Ramos (cell line): ENCODE measurements around the gene PLXNA4.

ENCODE experiments used
- in situ Hi-C: fragments of 300-500 bp; cut with MboI; formaldehyde crosslinking; loops from one replicate; pipeline ENCODE4 v1.14.3; 2022; ENCODE audit warnings: low sequenced_read_pairs; ENCODE audit not compliant: unreplicated experiment

The PLXNA4 gene

DNA sequence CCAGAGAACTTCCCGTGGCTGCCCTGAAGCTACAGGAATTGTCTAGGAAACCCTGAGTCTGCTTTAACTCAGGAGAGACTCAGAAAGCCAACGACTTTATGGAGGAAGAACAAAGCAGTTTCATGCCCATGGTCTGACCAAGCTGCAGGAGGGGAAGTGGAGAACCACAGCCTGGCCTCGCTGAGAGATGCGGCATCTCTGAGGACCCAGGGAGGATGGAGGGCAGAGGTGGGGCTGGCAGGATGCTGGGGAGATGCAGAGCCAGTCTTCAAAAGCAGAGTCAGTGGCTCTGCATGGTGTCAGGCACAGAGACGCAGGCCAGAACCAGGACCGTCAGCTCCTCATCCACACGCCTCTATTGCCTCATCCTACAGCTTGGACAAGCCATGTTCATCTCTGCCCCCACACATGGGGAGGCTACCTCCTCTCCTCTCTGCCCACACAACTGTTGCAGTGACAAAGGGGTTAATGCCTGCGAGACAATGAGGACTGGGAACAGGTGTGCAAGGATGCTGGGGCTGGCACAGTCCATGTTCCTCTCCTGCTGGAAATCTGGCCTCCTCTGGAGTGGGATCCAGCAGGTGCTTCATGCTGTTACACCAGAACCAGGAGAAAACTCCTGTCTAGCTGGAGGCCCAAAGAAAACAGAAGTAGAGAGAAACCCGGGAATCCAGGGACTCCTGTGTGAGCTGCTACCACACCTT lies 267.0 kb downstream of the PLXNA4 start:
- in situ Hi-C loops: loop anchor here (25.0 kb wide), 2 partner anchors 1703 to 1828 kb away; partner anchors contain the start of gene LRGUK

DNA sequence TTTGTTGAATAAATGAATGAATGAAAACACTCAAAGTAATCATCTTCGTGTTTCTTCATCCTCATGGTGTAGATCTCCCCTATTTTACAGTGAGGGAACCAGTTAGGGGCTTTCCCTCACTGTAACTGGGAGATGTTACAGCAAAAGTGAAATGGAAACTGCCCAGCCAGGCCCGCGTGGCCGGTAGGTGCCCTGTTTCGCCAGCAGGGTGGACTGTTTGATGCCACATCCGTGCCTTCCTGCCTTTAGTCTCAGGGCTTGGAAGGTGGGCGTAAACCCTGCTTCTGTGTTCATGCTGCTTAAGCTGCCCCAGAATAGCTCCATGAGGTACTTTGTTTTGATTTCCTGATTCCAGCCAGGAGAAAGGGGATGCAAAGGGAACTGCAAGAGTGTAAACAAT lies 268.8 kb downstream of the PLXNA4 start:
- in situ Hi-C loops: loop anchor here (25.0 kb wide), 2 partner anchors 1705 to 1830 kb away; partner anchors contain the start of gene LRGUK

DNA sequence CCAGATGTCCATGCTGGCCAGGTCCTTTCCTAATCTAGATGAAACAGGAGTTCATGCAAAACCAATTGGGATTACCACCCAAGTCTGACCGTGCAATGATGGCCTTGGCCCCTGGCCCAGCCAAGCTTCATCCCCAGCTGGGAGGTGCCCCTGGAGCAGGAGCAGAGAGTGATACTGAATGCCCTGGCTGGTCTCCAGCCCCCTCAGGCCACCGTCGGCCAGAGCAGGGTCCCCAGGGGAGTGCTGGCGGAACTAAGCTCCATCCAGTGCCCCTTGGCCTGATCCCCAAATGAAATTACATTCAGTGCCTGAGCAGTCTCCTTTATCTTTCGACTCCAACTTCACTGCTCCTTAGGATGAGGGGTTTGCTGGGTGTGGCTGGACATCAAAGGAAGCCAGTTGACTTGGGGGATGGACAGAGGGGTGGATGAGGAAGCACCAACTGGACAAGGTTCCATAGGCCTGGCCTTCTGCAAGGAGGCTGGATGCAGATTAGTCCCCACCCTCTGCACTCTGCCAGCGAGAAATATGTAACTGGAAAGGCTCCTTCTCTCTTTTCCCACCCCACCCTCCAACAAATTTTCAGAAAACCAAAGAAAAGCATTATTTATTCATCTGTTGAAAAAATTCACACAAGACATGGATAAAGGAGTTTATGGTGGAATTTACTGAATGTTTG lies 275.5 kb downstream of the PLXNA4 start:
- in situ Hi-C loops: loop anchor here (25.0 kb wide), 2 partner anchors 1712 to 1837 kb away; partner anchors contain the start of gene LRGUK

- in situ Hi-C loops: no loop called here
Measured at GRCh38 chr7:132298790-132299189, 277.5 kb downstream of the PLXNA4 start.

DNA sequence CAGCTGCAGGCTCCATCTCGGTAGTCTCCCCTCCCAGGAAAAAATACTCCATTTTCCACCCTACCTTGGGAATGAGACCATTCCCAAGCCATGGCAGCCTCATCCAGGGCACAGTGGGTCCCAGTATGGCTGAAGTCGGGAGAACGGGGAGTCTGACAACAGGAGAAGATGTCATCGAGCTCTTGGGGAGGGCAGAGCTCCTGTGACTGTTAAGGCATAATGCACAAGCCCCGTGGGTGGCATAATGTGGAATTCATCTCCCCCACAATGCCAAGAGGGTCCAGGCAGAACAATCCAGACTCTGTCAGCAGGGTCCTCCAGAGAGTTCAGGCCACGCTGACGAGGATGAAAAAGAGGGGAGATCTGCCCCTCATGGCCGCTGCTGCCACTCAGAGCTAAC lies 279.4 kb downstream of the PLXNA4 start:
- in situ Hi-C loops: no loop called here

GRCh38 chr7:132295175-132295574 lies 281.1 kb downstream of the PLXNA4 start:
- in situ Hi-C loops: no loop called here

DNA sequence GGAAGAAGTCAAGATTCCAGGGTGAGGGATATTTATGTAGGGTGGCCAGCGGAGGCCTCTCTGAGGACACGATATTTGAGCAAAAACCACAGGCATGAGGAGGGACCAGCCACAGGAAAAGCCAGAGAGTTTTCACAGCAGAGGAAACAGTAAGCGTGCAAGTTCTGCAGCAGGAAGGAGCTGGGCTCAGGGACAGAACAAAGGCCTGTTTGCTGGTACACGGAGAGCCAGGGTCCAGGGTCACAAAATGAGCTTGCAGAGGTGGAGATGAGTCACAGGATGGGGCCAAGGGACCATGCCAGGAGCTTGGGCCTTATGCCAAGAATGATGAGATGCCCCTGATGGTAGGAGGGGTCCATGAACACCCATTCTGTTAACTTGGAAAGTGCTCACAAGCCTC lies 283.5 kb downstream of the PLXNA4 start:
- in situ Hi-C loops: no loop called here

GRCh38 chr7:132291481-132291880 lies 284.8 kb downstream of the PLXNA4 start:
- in situ Hi-C loops: no loop called here

DNA sequence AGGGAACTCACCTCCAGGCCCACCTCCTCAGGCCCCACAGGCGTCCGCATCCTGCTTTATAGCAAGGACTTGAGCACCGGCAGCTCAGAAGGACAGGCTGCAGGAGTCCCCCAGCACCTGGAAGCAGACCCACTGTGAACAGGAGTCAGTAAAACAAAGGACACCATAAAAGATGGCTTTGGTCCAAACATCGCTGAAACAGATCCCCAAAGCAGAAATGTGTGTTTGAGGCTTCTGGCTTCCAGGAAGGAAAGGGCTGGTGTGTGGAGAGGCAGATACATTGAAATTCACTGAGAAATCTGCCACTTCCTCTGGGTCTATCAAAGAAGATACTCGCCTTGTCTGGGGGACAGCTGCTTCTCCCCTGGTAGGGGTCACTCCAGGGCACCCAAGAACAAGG lies 286.2 kb downstream of the PLXNA4 start:
- in situ Hi-C loops: no loop called here

GRCh38 chr7:132286836-132287235 lies 289.4 kb downstream of the PLXNA4 start:
- in situ Hi-C loops: no loop called here

- in situ Hi-C loops: no loop called here
Measured at GRCh38 chr7:132280335-132280734, 295.9 kb downstream of the PLXNA4 start.

GRCh38 chr7:132279718-132280117 lies 296.6 kb downstream of the PLXNA4 start:
- in situ Hi-C loops: no loop called here

- in situ Hi-C loops: no loop called here
Measured at GRCh38 chr7:132276976-132277725, 299.1 kb downstream of the PLXNA4 start.

DNA sequence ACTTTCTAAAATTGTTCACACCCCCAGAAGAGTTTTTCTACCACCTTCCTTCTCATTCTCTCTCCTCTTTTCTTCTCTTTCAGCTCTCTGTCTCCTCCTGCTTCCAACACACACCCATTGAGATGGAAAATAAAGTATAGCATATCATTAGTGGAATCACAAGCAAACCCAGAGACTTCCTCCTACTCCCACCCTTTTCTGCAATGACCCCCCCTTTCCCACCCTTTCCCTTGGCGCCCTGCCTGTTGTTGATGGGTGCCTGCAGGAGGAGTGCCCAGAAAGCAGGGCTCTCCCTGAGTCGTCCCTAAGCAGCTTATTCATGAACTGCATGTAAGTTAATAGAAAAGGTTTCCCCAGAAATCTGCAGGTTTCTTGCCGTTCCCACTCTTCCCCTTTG lies 300.0 kb downstream of the PLXNA4 start:
- in situ Hi-C loops: no loop called here

GRCh38 chr7:132275416-132276233 lies 300.6 kb downstream of the PLXNA4 start:
- in situ Hi-C loops: no loop called here

GRCh38 chr7:132272763-132273371 lies 303.4 kb downstream of the PLXNA4 start:
- in situ Hi-C loops: no loop called here

DNA sequence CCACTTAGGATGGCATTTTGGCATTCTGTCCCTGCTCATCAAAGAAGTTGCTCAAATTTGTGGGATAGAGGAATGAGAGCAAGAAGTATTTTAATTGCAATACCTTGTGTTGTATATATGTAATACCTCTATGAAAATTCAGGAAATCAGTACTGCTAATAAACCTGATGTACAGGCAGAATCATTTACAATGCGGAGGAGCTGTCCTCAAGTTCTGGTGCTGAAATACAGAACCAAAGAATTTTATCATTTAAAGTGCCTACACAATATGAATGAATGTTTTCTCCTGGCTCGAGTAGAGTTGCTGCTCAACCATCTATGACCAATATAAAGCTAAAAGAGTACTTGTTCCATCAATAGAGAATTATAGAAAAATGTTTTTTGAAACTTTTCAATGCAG lies 305.8 kb downstream of the PLXNA4 start:
- in situ Hi-C loops: no loop called here

- in situ Hi-C loops: no loop called here
Measured at GRCh38 chr7:132269718-132270117, 306.6 kb downstream of the PLXNA4 start.

DNA sequence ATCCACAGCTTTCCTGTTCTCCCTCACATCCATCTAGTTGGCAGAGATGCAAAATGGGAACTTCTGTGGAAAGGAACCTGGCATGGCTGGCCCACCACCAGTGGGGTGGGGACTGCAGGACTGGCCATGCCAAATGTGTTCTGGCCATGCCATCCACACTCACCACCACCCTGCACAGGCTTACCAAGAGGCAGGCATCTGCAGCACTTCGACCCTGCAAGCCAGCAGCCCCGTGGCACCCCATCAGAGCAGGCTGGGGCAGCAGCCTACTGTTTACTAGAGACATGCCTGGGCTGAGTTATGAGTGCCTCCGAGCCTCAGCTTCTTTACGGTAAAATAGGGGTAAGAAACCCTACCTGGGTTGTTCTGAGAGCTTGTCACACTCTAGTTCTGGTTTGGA lies 313.1 kb downstream of the PLXNA4 start:
- in situ Hi-C loops: no loop called here

- in situ Hi-C loops: no loop called here
Measured at GRCh38 chr7:132262160-132262470, 314.2 kb downstream of the PLXNA4 start.
